Heart right ventricle (tissue), 16 donors: Measurements from ENCODE around the gene JMJD7. TPM values are rescaled to one million over a fixed set of nuclear protein-coding genes. Genes with fewer than 3 reads are reported as not detected.

ENCODE experiments used
- ATAC-seq, 8 donors: fragments of 200-7000 bp; cut with Tn5 transposase; one replicate each; pipeline ENCODE4 v1.9.1; 2020; ENCODE audit warnings: mild to moderate bottlenecking in 8 of 8, moderate library complexity in 8 of 8, moderate number of reproducible peaks in 1 of 8
- DNase-seq, 2 donors: peaks; one replicate each; pipeline ENCODE4 v3.0.0-alpha.2; 2020
- H3K27ac ChIP-seq, 10 donors: fragments of 200-600 bp; sonication (generic) in 2 of 10; one replicate each; pipeline versions ENCODE4 v1.5.0 to v1.8.0; 2020 to 2022; ENCODE audit warnings: mild to moderate bottlenecking in 3 of 10
- H3K27me3 ChIP-seq, 7 donors: fragments of 200-600 bp; one replicate each; pipeline ENCODE4 v1.8.0; 2021 to 2022; ENCODE audit warnings: mild to moderate bottlenecking in 2 of 7
- H3K36me3 ChIP-seq, 9 donors: fragments of 200-600 bp; sonication (generic) in 1 of 9; one replicate each; pipeline versions ENCODE4 v1.5.0 to v1.8.0; 2020 to 2022; ENCODE audit warnings: mild to moderate bottlenecking in 2 of 9
- H3K4me1 ChIP-seq, 9 donors: fragments of 200-600 bp; sonication (generic) in 1 of 9; one replicate each; pipeline versions ENCODE4 v1.5.0 to v1.8.0; 2020 to 2022; ENCODE audit warnings: mild to moderate bottlenecking in 4 of 9
- H3K4me3 ChIP-seq, 10 donors: fragments of 200-600 bp; sonication (generic) in 2 of 10; one replicate each; pipeline versions ENCODE4 v1.5.0 to v1.8.0; 2020 to 2022; ENCODE audit warnings: mild to moderate bottlenecking in 7 of 10, moderate library complexity in 2 of 10
- H3K9me3 ChIP-seq, 11 donors: fragments of 200-600 bp in 10 of 11; sonication (generic) in 2 of 11; one replicate each; pipeline versions ENCODE4 v1.5.0 to v1.8.0; 2013 to 2022; ENCODE audit warnings: mild to moderate bottlenecking in 2 of 11, control low read depth in 1 of 11, moderate library complexity in 1 of 11
- CTCF ChIP-seq, 9 donors: fragments of 200-600 bp; sonication (generic) in 2 of 9; IDR thresholded peaks; one replicate each; pipeline versions ENCODE4 v1.5.0 to v1.8.0; 2021 to 2022; ENCODE audit warnings: antibody characterized with exemption in 9 of 9, mild to moderate bottlenecking in 5 of 9, moderate library complexity in 1 of 9
- WGBS, 2 donors: extraction: QIAGEN DNeasy Blood & Tissue Kit; methylation state at CpG; one replicate each; pipeline ENCODE4 v1.1.7; 2013; ENCODE audit warnings: inconsistent platforms in 1 of 2; 5-methylcytosine and 5-hydroxymethylcytosine counted together
- intact Hi-C, 10 donors: fragments of 100-400 bp; cut with DNase I; formaldehyde crosslinking; loops; one replicate each; pipeline versions ENCODE4 v1.11.1 to v1.14.2; 2022
- polyA plus RNA-seq, 2 donors: library from polyadenylated mRNA; stranded (reverse); fragments of 200-250 nt; gene quantifications; one replicate each; pipeline ENCODE4 v1.2.3, GENCODE V29; 2013
- total RNA-seq, 10 donors: library from RNA; stranded (reverse); fragmentation: NEBNext Ultra II Directional in 3 of 10; extraction: Animal tissue kit (Norgen Biotek cat#: 25700) in 3 of 10; gene quantifications; one replicate each; pipeline versions ENCODE4 v1.2.1 to v1.2.4, GENCODE V29; 2021 to 2023
- donor health status: Arrhythmogenic right ventricular cardiomyopathy.
- donor health status: ischemic (EF 13 %, LVEDD 7.1; RV severe dilation, severe dysfunction).
- donor health status: healthy with polysubstance abuse.
- donor health status: DM: no; HTN: yes; CAD: no.
- donor health status: DM: no; HTN: no; CAD: no.
- donor health status: ischemic (EF 25% LVEDD 6.9; RV normal size, moderate dysfunction).
- donor health status: ischemic (EF 25% LVEDD 5.7; RV mildly dilated, moderate dysfunction).
- donor health status: healthy.
- donor health status: DM: yes; HTN: yes; CAD: no.
- donor health status: Ischemic cardiomyopathy.
- donor health status: ischemic (EF 35%, LVEDD 5.7; RV mildly dilated, moderate dysfunction).
- donor health status: nonischemic (EF 11% LVEDD 7.7; RV severe dilation, severe dysfunction).
- donor health status: DM: yes; HTN: yes; CAD: no.
- donor health status: PGD.
- donor health status: ischemic (EF 29% LVEDD 5.4; RV normal size, mild dysfunction).
- donor health status: nonischemic (EF 23%, LVEDD 6.1; RV moderate dilation, normal function).

JMJD7 gene
- total and polyA plus RNA-seq, 12 donors: 8.6 to 23.0 (median 12.9) TPM

- no peak for TF ChIP-seq CTCF (IDR thresholded peaks at IDR 0.05)
- Histone ChIP-seq H3K9me3 (no peaks in the 10 kb centered on the region), H3K27ac (peak overlapping the region in 1 of 10 donors; percentile 33), H3K27me3 (peaks cover 0 to 16% (median 0%) of the 10 kb centered on the region in 7 donors), H3K36me3 (no peaks in the 10 kb centered on the region), H3K4me3 (no peak overlapping the region), H3K4me1 (peaks cover 3 to 32% (median 23%) of the 10 kb centered on the region in 9 donors)
- ATAC-seq: peak in 7 of 8 donors; percentile 24 to 75 (median 41)
- intact Hi-C loops: no loop called here
- 71 to 77% methylated on average over 10 of the region's 10 CpGs for WGBS, 2 donors
- peak in 1 of 2 donors; percentile 67 for DNase-seq
Measured at GRCh38 chr15:41878355-41878699, 50.4 kb downstream of the JMJD7 start.

- 95 to 96% methylated on average over 10 of the region's 10 CpGs for WGBS, 2 donors
- Histone ChIP-seq H3K27me3 (peaks cover 0 to 16% (median 0%) of the 10 kb centered on the region in 7 donors), H3K27ac (no peak overlapping the region), H3K4me1 (peaks cover 3 to 35% (median 23%) of the 10 kb centered on the region in 9 donors), H3K9me3 (no peaks in the 10 kb centered on the region), H3K36me3 (no peaks in the 10 kb centered on the region), H3K4me3 (no peak overlapping the region)
- ATAC-seq (no peak), DNase-seq (no peak)
- TF ChIP-seq CTCF (IDR thresholded peaks at IDR 0.05): no peak
- intact Hi-C loops: no loop called here
Measured at GRCh38 chr15:41879321-41879845, 51.5 kb downstream of the JMJD7 start.

- Histone ChIP-seq H3K27ac (no peak overlapping the region), H3K36me3 (no peaks in the 10 kb centered on the region), H3K27me3 (peaks cover 0 to 16% (median 0%) of the 10 kb centered on the region in 7 donors), H3K4me3 (no peak overlapping the region), H3K4me1 (peaks cover 3 to 35% (median 23%) of the 10 kb centered on the region in 9 donors), H3K9me3 (no peaks in the 10 kb centered on the region)
- intact Hi-C loops: no loop called here
- TF ChIP-seq CTCF (IDR thresholded peaks at IDR 0.05): no peak
- no peak for ATAC-seq
- DNase-seq: no peak
- WGBS, 2 donors: 96 to 97% methylated on average over 10 of the region's 10 CpGs
Measured at GRCh38 chr15:41880156-41880877, 52.4 kb downstream of the JMJD7 start.

GRCh38 chr15:41881086-41881485, 53.2 kb downstream of the JMJD7 start:
- no peak overlapping the region for H3K4me3 ChIP-seq
- H3K4me1 ChIP-seq: peaks cover 3 to 35% (median 23%) of the 10 kb centered on the region in 9 donors
- DNase-seq: no peak
- H3K9me3 ChIP-seq: no peaks in the 10 kb centered on the region
- H3K27ac ChIP-seq: peak overlapping the region in 1 of 10 donors; percentile 82
- intact Hi-C loops: no loop called here
- no peak for ATAC-seq
- no peaks in the 10 kb centered on the region for H3K36me3 ChIP-seq
- 93 to 94% methylated on average over 8 of the region's 8 CpGs for WGBS, 2 donors
- H3K27me3 ChIP-seq: peaks cover 0 to 16% (median 0%) of the 10 kb centered on the region in 7 donors
- TF ChIP-seq CTCF (IDR thresholded peaks at IDR 0.05): no peak
